SIG-M5 (cell line): ENCODE measurements around the gene S100A13.

Experiments used
- DNase-seq: peaks from one replicate; lab custom pipeline; 2025; lab: John Stamatoyannopoulos, UW

Gene S100A13

DNA sequence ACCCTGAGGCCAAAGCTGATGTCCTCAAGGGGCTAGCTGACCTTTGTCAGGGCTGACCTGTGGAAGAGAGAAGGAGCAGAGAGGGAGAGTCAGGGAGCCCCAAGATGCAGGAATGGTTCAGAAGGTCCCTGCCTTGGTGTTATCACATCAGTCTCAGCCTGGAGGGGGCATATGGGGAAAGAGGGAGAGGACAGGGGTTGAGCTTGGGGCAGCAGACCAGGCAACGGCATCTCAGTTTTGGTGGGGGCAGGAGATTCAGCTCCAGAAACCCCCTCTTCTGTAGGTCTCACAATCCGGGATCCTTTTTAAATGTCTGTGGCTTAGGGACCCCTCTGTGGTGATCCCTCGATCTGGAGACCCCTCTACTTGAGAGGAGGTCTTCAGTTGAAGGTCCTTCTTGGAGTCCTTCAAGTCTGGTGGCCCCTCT, 815 bp downstream of the S100A13 start:
- DNase-seq, result no peak

DNA sequence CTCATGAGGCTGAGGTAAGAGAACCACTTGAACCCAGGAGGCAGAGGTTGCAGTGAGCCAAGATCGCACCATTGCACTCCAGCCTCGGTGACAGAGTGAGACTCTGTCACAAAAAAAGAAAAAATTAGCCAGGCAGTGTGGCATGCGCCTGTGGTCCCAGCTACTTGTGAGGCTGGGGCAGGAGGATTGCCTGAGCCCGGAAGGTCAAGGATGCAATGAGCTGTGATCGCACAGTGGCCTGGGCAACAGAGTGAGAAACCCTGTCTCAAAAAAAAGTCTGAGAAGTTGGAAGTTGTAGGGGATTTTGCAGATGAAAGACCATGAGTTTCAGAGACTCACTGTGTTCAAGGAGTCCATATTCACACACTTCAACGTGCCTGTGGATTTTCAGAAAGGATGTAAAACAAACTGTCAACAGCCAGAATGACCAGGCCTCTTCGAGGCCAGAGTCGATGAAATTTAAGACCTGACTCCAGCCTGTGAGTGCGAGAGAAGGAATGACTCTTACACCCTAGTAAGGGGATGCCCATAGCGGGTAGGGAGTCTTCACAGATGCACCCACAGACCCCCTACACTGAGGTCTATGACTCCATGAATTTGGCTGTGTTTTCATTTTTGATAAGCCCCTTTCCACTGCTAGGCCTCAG, 2.2 kb downstream of the S100A13 start:
- no peak for DNase-seq

DNA sequence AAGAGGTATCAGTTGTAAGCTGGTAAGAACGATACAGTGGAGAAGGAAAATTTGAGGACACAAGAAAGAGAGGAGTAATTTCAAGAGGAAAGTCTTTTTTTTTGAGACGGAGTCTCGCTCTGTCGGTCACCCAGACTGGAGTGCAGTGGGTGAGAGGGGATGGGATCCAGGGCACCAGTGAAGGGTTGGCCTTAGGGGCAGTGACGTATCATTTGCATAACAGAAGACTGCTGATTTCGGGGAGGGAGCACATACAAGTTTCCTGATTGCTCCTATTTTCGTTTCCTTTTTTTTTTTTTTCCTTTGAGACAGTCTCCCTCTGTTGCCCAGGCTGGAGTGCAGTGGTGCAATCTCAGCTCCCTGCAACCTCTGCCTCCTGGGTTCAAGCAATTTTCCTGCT, 4.2 kb downstream of the S100A13 start:
- no peak for DNase-seq

DNA sequence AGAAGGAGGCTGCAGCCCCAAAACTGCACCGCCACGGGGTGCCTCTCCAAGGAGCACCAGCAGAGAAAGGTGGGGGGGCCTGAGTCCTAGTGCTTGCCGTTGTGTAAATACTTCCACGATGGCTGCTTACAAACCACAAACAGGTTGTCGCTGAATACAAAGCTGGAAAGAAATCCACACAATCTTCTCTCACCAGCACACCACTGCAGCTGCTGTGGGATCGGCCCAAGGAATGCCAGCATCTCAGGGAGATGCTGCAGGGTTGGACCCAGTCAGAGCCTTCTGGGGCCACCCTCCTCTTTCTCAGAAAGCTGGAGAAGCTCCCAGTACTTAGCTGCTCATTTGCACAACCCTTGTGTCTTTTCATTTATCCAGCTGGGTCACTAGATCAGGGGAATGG, 8.1 kb downstream of the S100A13 start:
- DNase-seq, result no peak

DNA sequence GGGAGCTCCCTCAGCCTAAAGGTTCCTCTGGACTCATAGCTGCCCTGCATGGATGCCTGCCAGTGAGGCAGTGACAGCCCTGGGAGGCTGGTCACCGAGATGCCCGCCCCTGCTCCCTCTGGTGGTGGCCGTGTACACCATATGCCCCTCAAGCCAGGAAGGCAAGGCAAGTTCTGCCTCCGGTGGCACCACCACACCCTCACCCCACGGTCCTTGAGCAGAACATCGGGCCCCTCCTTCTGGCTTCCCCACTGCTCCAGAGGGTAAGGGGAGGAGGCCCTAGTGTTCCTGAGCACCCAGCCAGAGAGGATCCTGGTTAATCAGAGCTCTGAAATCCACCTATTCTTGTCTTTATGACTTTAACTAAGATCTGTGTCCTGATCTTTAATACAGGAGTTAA, 9.6 kb downstream of the S100A13 start:
- DNase-seq, result no peak

DNA sequence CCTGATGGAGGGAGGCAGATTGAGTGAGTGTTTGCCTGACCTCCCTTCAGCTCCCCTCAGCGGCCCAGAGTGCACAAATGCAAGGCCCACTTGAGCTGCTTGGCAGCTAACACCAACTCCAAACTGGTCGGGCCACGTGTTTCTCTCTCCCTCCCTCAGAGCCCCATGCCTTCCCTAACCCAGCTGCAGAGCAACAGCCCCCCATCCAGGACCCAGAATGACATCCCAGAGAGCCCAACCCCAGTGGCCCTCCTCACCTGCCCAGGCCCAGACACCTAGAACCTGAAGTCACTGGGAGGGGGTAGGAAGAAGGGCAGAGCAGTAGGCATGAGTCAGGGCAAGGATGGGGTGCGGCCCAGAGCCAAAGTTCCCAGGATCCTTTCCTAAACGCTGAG, 10.4 kb downstream of the S100A13 start:
- DNase-seq, result no peak

DNA sequence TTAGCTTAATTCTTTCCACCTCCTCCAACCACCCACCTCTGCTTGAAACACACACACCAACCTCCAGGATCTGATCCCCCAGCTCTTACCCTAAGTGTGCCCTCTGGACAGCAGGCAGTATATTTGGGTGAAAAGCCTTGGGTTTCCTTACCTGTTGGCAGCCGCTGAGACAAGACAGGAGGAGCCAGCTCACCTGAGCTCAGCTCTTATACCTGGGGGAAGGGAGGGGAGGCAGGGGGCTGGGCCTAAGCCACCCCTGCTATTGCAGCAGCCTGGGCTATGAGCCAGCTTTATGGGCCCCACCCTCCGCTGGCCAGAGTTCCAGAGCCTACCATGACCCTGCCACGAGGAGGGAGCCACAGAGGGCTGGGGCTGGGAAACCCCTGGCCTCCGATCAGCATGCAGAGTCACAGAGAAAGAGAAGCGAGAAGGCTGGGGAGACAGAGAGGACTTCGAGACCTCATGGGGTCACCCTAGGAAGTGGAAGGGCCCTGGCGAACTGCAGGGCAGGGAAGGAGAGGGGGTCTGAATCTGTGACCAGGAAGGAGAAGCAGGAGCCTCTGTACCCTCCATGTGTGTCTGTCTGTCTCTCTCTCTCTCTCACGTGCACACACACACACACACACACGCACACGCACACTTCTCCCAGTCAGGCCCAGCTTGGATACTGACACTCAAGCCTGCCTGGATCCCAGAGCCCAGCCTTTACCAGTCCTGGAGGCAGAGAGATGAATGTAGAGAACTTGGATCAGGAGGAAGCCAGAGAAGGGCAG, 11.0 kb downstream of the S100A13 start, which contains the start of gene S100A14:
Gene S100A14 (minus strand): TSS at position 182 of the 773 bp plus-strand sequence. CDS start 467 bp downstream, outside the sequence.
- DNase-seq, result no peak

DNA sequence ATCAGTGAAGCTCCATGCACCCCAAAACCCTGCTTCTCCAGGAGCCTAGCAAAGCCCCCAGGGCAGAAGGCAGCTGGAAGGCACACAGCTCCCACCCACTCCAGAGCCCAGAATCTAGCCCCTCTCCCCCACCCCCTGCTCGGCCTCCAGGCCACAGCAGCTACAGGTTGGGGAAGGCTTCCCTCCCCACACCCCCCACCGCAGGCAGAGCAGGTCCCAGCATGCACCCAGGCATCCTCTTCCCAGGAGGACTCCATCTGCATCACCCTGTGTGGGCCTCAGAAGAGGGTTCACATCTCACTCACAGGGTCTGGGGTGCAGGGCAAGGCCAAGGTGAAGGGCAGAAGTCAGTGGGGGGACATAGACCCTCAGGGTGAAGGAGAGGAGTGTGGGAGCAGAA, 11.9 kb downstream of the S100A13 start:
- DNase-seq, result no peak

DNA sequence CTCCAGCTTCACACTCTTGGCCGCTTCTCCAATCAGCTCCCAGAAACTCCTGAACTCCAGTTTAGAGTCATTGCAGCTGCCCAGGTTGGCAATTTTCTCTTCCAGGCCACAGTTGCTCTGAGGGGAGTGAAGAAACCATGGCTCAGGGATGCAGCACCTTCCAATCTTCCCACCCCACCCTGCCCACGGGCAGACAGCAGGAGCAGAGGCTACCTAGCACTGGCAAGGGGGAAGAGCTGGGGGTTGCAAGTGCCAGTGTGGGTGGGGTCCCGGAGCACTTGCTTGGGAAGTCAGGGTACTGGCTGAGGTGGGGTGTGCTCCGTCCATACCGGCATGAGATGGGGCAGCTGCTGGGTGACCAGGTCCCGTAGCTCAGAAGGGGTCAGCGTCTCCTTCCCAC, 12.4 kb downstream of the S100A13 start:
- no peak for DNase-seq

DNA sequence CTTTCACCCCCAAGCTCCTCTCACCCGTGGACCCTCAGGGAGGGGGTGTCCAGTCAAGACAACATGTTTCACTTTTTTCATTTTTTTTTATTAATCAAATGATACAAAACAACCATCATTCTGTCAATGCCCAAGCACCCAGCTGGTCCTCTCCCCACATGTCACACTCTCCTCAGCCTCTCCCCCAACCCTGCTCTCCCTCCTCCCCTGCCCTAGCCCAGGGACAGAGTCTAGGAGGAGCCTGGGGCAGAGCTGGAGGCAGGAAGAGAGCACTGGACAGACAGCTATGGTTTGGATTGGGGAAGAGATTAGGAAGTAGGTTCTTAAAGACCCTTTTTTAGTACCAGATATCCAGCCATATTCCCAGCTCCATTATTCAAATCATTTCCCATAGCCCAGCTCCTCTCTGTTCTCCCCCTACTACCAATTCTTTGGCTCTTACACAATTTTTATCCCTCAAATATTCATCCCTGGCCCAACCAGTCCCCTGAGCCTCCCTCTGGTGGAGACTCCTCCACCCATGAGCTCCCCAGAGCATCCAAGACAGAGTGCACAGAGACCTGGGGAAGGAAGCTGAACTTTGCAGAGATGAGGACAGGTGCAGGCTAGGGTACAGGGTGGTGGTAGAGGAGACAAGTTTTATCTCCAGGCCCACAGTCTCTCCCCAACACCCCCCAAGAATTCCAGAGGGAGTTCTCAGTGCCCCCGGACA, 13.0 kb downstream of the S100A13 start:
- no peak for DNase-seq

DNA sequence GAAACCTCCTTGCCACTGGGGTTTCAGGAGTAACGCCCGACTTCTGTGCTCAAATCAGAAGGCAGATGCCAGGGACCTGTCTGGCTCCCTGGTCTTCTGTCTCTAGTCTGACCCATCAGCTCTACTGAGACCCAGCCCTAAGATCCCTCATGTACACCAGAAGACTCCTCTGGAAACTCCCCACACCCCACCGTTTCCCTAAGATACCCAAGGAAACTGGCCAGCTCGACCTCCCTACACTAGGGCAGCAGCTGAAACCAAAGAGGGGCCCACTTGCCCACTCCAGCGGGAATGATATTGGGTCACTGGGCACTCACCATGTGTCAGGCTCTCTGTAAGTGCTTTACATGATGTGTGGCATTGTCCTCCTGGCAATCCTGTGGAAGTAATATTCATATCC, 13.9 kb downstream of the S100A13 start:
- DNase-seq, result no peak

DNA sequence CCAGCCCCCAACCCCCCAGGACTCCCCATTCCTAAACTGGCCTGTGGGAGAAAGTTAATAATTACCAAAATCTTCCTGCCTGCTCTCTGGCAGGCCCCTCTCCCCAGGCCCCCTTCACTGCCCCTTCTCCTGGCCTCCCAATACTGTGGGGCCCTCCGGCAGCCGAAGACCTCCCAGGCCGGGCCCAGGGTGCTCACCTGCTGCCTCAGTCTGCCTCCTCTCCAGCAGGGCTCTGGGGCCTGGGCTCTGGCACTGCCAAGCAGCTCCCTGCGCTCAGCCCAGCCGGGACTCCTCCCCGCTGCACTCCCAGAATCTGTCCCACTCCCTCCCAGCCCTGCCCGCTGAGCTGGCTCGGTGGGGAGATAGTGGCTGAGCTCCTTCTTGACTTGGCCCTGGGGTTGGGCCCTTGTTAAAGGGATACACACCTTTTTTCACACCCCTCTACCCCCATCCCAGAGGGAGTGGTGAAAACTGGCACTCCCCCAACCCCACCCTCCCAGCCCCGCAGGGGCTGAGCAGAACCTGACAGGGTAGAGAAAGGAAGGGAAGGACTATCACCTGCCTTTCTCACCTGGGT, 14.5 kb downstream of the S100A13 start, which contains the start of gene S100A16:
Gene S100A16 (minus strand): TSS at position 383 of the 577 bp plus-strand sequence. CDS start 4,986 bp downstream, outside the sequence.
- DNase-seq, result no peak

DNA sequence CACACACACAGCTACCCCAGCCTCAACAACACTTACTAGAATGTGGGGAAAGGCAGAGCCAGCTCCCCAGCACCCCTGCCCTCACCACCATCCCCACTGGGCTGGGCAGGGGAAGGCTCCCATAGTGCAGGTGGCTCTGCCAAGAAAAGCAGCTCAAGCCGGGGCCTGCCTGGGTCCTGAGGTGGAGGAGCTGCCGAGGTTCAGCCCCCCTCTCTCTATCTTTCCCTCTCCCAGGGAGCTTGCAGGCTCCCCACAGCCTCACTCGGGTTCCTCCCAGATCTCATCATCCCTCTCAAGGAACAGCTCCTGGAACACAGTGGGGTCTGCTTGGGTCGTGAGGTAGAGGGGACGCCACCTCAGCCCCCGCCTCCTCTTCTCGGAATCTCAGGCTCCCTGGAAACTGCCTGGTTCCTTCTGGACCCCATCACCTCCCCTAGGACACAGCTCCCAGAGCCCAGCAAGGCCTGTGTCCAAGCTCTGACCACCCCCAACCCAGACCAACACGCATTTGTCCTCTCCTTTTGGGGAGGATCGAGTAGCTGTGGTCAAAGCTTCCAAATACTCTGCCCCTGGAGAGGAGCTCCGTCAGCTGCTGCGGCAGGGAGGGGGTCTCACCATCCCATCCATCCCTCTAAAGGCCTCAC, 15.1 kb downstream of the S100A13 start:
- no peak for DNase-seq

DNA sequence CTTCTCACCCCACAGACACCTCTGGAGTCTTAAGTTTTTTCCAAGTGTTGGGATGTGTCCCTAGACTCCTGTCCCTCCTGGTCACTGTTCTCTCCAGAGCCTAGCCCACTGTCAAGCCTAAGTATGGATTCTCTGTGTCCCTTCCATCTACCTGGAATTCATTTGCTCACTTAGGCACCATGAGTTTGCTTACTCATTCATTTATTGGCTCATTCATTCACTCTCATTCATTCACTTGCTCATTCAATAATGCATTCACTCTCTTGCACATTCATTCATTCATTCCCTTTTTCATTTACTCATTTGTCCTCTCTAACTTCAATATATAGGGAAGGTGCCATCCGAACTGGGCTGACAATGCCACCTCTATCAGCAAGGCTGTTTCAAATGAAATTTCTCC, 15.9 kb downstream of the S100A13 start:
- DNase-seq, result no peak

DNA sequence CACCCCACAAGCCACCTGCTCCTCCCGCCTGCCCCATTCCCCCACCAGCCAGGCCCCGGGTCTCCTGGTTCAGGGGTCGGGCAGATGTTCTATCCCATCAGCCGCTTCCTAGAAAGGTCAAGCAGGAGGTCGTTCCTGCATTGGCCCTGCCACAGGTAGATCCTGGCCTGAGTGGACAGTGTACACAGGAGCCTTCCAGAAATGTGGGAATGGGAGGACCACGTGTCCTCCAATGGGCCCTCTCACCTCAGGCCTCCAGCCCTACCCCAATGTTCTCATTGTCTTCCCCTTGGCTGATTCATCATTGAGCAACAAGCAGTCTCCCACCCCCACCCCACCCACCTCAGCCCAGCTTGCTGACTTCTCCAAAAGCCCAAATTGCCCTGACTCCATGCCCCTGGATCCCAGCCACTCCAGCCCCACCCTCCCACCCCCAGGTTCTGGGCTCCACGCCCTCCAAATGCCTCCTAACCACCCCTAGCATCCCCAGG, 16.4 kb downstream of the S100A13 start:
- DNase-seq, result no peak

DNA sequence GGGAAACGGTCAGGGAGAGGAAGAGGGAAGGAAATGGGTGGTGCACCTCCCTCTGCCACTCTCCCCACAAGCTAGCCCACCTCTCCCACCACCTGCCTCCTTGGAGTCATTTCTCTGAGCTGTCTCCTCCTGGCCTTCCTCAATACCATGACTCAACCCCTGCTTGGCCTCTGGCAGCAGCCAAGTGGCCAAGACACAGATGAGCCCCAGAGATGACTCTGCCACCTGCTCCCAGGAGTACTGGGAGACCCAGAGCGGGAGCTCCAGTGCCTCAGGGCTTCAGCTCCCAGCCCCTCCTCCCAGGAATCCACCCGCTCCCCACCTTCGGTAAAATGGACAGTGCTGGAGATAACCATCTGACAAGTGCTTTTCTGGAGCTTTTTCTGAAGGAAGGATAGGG, 17.0 kb downstream of the S100A13 start:
- no peak for DNase-seq

DNA sequence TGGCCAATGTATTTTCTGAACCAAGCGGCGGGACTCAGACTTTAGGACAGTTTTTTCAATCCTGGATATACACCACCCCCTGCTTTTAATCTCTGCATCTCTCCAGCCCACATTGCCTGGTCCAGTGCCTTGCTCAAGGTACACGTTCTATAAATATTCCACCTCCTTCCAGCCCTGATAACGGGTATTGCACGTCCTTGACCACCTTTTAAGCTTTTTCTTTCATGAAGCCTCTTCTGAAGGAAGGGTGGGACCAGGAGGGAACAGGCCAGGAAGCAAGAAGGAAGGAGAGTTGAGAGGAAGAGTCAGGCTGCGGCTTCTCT, 17.8 kb downstream of the S100A13 start:
- DNase-seq, result no peak

DNA sequence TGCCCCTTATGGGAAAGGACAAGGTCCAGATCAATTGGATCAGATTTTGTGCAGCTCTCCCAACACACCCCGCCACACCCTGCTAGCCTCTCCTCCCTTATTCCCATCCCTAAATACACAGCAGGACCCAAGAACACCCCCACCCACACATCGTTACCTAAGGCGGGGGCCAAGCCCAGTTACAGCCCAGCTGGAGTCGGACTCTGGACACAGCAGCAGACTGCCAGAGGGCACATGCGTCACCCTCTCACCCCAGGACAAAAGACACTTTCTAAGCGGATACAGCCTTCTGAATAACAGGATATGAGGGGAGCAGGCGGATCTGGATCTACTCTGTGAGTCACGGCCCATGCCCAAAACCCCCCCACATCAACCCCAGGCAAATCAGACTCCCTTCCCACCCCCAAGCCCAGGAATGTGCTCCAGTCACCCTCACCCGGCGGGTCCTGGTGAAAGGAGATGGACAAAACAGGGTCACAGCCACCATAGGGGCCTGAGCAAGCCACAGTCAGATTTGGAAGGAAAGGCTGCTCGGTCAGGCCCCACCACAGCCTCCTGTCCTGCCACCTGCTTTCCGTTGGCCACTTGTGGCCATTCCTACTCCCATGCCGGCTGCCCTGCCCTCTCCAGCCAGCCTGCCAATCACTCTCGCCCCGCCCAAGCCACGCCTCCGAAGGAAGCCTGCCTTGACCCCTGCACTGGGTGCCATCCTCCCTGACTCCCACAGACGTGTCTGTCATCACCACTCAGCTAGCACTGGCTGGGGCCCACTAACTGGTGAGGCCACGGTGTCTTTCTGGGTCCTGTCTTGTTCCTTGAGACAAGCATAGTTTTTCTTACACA, 18.3 kb downstream of the S100A13 start:
- DNase-seq, result no peak

DNA sequence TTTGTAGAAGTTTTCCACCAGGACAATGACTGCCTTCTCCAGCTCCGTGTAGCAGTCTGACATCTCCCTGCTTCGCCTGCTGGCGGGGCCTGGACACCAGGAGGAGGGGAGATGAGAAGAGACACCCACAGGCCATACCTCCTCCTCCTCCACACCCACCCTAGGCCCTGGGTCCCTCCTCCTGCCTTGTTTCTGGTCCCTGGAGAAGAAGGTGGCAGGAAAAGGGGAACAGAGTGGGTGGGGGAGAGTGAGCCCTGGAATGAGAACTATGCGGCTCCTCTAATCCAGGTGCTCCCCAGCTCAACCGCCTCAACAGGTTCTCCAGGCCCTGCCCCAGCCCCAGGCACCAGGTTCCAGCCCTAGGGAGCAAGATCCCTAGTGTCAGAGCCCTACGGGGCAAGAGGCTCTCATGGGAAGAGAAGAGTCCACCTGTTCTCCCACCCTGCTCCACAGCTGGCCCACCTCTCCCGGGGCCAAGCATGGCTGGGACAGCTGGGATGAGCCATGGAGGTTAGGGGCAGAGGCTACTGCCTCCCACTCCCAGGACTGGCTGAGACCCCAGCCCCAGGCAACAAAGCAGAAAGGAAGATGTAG, 19.1 kb downstream of the S100A13 start:
- no peak for DNase-seq

DNA sequence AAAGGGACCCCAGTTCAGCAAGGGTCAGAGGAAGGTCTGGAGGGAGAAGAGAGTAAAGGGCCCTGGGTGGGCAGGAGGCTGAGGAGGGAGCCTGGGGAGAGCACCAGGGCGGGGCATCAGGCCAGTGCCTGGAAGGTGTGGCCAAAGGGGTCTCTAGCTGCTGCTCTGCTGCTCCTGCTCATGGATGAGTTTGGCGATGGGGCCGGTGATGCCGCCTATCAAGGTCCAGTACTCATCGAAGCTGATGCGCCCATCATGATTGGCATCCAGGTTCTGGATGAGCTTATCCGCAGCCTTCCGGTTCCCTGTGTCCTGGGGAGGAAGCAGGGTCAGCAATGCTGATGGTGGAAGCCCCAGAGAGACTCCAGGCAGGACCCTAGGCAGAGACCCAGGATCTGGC, 19.9 kb downstream of the S100A13 start:
- no peak for DNase-seq

DNA sequence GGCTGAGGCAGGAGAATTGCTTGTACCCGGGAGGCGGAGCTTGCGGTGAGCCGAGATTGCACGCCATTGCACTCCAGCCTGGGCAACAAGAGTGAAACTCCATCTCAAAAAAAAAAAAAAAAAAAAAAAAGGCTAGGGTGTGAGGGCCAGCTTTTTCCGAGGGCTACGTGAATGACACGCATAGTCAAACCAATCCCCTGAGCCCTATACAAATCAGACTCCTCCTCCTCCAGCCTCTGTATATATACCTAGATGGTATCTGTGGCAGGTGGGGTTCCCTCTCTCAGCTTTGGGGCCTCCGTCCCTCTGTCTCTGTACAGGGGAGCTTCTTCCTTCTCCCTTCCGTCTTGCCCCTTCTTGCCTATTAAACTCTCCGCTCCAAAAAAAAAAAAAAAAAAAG, 21.1 kb downstream of the S100A13 start:
- no peak for DNase-seq
